Omental fat pad (tissue), 4 donors: ENCODE data around the gene COL4A2. TPM values are rescaled to one million over a fixed set of nuclear protein-coding genes. Genes with fewer than 3 reads are reported as not detected.

ENCODE experiments used
- ATAC-seq: fragments of 150-250 bp; one replicate; pipeline ENCODE4 v1.9.1; 2016; ENCODE audit warnings: mild to moderate bottlenecking, moderate library complexity; ENCODE audit not compliant: low FRiP score
- DNase-seq: peaks from one replicate; pipeline ENCODE4 v3.0.0-alpha.2; 2019; ENCODE audit warnings: low spot score
- CTCF ChIP-seq, 3 donors: fragments of 450-650 bp; IDR thresholded peaks; one replicate each; pipeline ENCODE4 v1.5.1; 2016 to 2017; ENCODE audit warnings: antibody characterized with exemption in 3 of 3, mild to moderate bottlenecking in 3 of 3, moderate library complexity in 2 of 3
- total RNA-seq, 4 donors: library from RNA; depleted of rRNA; stranded (reverse); fragments of >200 nt; gene quantifications; one replicate each; pipeline ENCODE4 v1.1.0, GENCODE V29; 2016

COL4A2 gene
- total RNA-seq, 4 donors from 2014 or later, result 380 to 788 (median 684) TPM

- no peak for TF ChIP-seq CTCF (IDR thresholded peaks at IDR 0.05)
- DNase-seq (no peak), ATAC-seq (no peak)
Observed at GRCh38 chr13:110421061-110421460, 114.0 kb downstream of the COL4A2 start.

- no peak for TF ChIP-seq CTCF (IDR thresholded peaks at IDR 0.05)
Observed at GRCh38 chr13:110421696-110422385, 114.8 kb downstream of the COL4A2 start.

GRCh38 chr13:110422913-110423688 is 116.0 kb downstream of the COL4A2 start:
- DNase-seq (no peak), ATAC-seq (no peak)
- no peak for TF ChIP-seq CTCF (IDR thresholded peaks at IDR 0.05)

More at GRCh38 chr13:110421696-110422385, 114.8 kb downstream of the COL4A2 start:
- DNase-seq, result no peak
- ATAC-seq, result no peak

- DNase-seq, result no peak
- peak; percentile 23 for ATAC-seq
- no peak for TF ChIP-seq CTCF (IDR thresholded peaks at IDR 0.05)
Observed at GRCh38 chr13:110423689-110424302, 116.7 kb downstream of the COL4A2 start.

GRCh38 chr13:110424569-110425443 is 117.7 kb downstream of the COL4A2 start:
- no peak for TF ChIP-seq CTCF (IDR thresholded peaks at IDR 0.05)
- no peak for ATAC-seq
- DNase-seq, result no peak

- no peak for TF ChIP-seq CTCF (IDR thresholded peaks at IDR 0.05)
- DNase-seq (no peak), ATAC-seq (no peak)
Observed at GRCh38 chr13:110425444-110425780, 118.3 kb downstream of the COL4A2 start.
